Measurements from ENCODE around the gene MAL.

DNA sequence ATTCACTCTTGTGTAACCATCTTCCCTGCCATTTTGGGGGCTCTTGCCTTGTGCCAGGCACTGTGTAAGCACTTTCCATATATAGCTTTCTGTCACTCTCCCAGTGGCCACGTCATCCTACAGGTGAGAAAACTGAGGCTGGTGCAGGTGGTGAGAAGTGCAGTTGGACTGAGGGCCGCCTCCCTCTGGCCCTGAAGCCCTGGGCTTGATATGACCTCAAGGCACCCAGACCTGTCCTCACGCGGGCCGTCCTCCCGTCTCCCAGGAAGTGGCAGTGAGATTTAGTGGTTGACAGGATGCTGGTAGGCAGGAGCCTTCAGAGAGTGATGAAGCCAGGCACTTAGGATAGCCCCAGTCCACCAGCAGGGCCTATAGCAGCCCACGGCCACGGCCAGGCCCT lies 30.5 kb downstream of the MAL start:
- TF ChIP-seq, protein P1, sequence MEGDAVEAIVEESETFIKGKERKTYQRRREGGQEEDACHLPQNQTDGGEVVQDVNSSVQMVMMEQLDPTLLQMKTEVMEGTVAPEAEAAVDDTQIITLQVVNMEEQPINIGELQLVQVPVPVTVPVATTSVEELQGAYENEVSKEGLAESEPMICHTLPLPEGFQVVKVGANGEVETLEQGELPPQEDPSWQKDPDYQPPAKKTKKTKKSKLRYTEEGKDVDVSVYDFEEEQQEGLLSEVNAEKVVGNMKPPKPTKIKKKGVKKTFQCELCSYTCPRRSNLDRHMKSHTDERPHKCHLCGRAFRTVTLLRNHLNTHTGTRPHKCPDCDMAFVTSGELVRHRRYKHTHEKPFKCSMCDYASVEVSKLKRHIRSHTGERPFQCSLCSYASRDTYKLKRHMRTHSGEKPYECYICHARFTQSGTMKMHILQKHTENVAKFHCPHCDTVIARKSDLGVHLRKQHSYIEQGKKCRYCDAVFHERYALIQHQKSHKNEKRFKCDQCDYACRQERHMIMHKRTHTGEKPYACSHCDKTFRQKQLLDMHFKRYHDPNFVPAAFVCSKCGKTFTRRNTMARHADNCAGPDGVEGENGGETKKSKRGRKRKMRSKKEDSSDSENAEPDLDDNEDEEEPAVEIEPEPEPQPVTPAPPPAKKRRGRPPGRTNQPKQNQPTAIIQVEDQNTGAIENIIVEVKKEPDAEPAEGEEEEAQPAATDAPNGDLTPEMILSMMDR (IDR thresholded peaks at IDR 0.05), result no peak
- no peak for TF ChIP-seq POLR2A (IDR thresholded peaks at IDR 0.05)

Measured in heart left ventricle (tissue), 13 donors.